Neural crest cell (in vitro differentiated cells): ENCODE data around the gene KRTAP22-1. TPM values are rescaled to one million over a fixed set of nuclear protein-coding genes. Genes with fewer than 3 reads are reported as not detected.

Source experiments
- DNase-seq: peaks from one replicate; pipeline ENCODE4 v3.0.0; 2021; ENCODE audit warnings: low read depth, mixed read lengths, low spot score
- H3K27ac Mint-ChIP-seq: one replicate; pipeline ENCODE4 v1.8.0; 2021; ENCODE audit warnings: mild to moderate bottlenecking, mixed read lengths; ENCODE audit not compliant: unreplicated experiment
- H3K27me3 Mint-ChIP-seq: 2 replicates; pipeline ENCODE4 v1.8.0; 2021; ENCODE audit warnings: low read depth, mild to moderate bottlenecking, mixed read lengths
- H3K36me3 Mint-ChIP-seq: 2 replicates; pipeline ENCODE4 v1.8.0; 2021; ENCODE audit warnings: low read depth, mild to moderate bottlenecking, mixed read lengths
- H3K4me1 Mint-ChIP-seq: 2 replicates; pipeline ENCODE4 v1.8.0; 2021; ENCODE audit warnings: mixed read lengths
- H3K4me3 Mint-ChIP-seq: one replicate; pipeline ENCODE4 v1.8.0; 2021; ENCODE audit warnings: mild to moderate bottlenecking, mixed read lengths
- H3K9me3 Mint-ChIP-seq: 2 replicates; pipeline ENCODE4 v1.8.0; 2021; ENCODE audit warnings: mixed read lengths
- total RNA-seq: library from RNA; stranded (reverse); gene quantifications from 2 replicates; pipeline ENCODE4 v1.2.1, GENCODE V29; 2021
- TF ChIP-seq, protein P1 (sequence below): fragments of 200-600 bp; sonication (generic); conservative IDR thresholded peaks from 2 replicates; pipeline ENCODE4 v1.5.0; 2021; ENCODE audit warnings: antibody characterized with exemption, mild to moderate bottlenecking

Gene KRTAP22-1
- total RNA-seq, 1 donor from 2014 or later, result not detected

GRCh38 chr21:30582870-30583269, 18.0 kb upstream of the KRTAP22-1 start:
- no peak overlapping the region for H3K27ac Mint-ChIP-seq
- H3K4me1 Mint-ChIP-seq, result peaks cover 9% of the 10 kb centered on the region
- no peak overlapping the region for H3K4me3 Mint-ChIP-seq
- H3K27me3 Mint-ChIP-seq, result no peaks in the 10 kb centered on the region
- H3K9me3 Mint-ChIP-seq, result peaks cover 6% of the 10 kb centered on the region
- TF ChIP-seq, protein P1, sequence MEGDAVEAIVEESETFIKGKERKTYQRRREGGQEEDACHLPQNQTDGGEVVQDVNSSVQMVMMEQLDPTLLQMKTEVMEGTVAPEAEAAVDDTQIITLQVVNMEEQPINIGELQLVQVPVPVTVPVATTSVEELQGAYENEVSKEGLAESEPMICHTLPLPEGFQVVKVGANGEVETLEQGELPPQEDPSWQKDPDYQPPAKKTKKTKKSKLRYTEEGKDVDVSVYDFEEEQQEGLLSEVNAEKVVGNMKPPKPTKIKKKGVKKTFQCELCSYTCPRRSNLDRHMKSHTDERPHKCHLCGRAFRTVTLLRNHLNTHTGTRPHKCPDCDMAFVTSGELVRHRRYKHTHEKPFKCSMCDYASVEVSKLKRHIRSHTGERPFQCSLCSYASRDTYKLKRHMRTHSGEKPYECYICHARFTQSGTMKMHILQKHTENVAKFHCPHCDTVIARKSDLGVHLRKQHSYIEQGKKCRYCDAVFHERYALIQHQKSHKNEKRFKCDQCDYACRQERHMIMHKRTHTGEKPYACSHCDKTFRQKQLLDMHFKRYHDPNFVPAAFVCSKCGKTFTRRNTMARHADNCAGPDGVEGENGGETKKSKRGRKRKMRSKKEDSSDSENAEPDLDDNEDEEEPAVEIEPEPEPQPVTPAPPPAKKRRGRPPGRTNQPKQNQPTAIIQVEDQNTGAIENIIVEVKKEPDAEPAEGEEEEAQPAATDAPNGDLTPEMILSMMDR, result no peak
- DNase-seq, result no peak
- H3K36me3 Mint-ChIP-seq, result no peaks in the 10 kb centered on the region

DNA sequence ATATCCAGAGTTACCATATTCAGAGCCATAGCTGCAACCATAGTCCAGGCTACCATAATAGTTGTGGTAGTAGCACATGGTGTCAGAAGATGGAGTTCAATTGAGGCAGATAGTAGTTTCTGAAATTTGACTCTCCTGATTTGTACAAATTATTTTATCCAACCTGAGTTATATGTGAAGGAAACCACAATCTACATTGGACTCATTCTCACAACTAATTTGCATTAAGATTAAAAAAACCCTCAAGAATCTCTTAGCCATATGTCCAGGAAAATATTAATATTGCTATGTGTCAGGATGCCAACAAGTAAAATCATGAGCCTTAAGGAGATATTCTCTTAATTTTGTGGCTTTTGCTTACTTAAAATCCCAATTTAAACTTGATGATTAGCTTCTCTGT, 10.6 kb upstream of the KRTAP22-1 start, which contains the start of gene KRTAP22-2:
KRTAP22-2 (minus strand) TSS at position 101 of the 400 bp plus-strand sequence.
- H3K27ac Mint-ChIP-seq, result no peak within 1 kb of the TSS
- H3K4me1 Mint-ChIP-seq, result no peaks in the 10 kb centered on the region
- H3K36me3 Mint-ChIP-seq, result no peaks in the 10 kb centered on the region

GRCh38 chr21:30592140-30592539, 8.7 kb upstream of the KRTAP22-1 start, which contains the start of gene KRTAP6-3:
Gene KRTAP6-3, plus strand, starts transcription at chr21:30592440. Its CDS starts 6 bp downstream, at chr21:30592446.
- no peaks in the 10 kb centered on the region for H3K36me3 Mint-ChIP-seq
- peaks cover 10% of the 10 kb centered on the region for H3K9me3 Mint-ChIP-seq
- DNase-seq, result no peak
- H3K4me3 Mint-ChIP-seq, result no peak within 1 kb of the TSS
- no peak within 1 kb of the TSS for H3K27ac Mint-ChIP-seq
- no peaks in the 10 kb centered on the region for H3K27me3 Mint-ChIP-seq
- TF ChIP-seq, protein P1, result no peak
- no peaks in the 10 kb centered on the region for H3K4me1 Mint-ChIP-seq

More for the DNA sequence above, 10.6 kb upstream of the KRTAP22-1 start, which contains the start of gene KRTAP22-2:
- Mint-ChIP-seq H3K4me3 (no peak within 1 kb of the TSS), H3K9me3 (peaks cover 9% of the 10 kb centered on the region), H3K27me3 (no peaks in the 10 kb centered on the region)
- DNase-seq, result no peak
- TF ChIP-seq, protein P1, result no peak

DNA sequence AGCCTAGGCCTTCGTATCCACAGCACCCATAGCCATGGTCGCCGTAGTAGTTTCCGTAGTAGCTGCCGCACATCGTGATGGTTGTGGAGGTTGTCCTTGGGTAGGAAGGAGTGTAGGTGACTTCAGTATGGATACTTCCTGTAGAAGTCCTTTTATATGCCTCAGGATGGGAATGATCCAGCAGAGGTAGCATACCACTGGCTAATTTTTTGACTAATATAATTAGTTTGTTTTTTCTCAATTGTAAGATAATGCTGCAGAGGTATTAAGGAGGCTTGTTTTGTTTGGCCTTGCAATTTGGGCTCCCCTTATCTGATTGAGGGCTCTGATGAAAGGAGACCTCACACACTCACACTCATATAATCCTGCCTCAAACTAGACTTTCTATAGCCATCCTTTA, 2.1 kb upstream of the KRTAP22-1 start, which contains the start of gene KRTAP6-2:
KRTAP6-2 (minus strand) TSS at position 101 of the 400 bp plus-strand sequence; CDS start at position 73, 28 bp downstream.
- H3K9me3 Mint-ChIP-seq, result peaks cover 19% of the 10 kb centered on the region
- H3K4me3 Mint-ChIP-seq, result no peak within 1 kb of the TSS
- TF ChIP-seq, protein P1, result no peak
- H3K27ac Mint-ChIP-seq, result no peak within 1 kb of the TSS
- H3K4me1 Mint-ChIP-seq, result no peaks in the 10 kb centered on the region
- DNase-seq, result no peak
- H3K27me3 Mint-ChIP-seq, result no peaks in the 10 kb centered on the region
- H3K36me3 Mint-ChIP-seq, result peaks cover 3% of the 10 kb centered on the region

DNA sequence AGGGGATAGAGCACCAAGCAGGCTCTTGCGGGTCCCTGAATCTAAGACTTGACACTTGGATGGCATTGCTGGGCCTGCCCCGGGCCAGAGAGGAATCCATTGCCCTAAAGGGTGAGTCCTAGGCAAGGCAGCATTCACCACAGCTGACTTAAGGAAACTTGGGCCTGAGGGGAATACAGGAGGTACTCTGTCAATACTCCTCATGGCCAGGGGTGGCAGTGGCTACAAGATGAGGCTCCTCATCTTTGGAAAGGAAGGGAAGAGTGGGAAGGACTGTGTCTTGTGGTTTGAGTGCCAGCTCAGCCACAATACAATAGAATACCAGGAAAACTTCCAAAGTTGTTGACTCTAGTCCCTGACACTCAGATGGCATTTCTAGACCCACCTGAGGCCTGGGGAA, 5.1 kb downstream of the KRTAP22-1 start:
- no peak overlapping the region for H3K4me3 Mint-ChIP-seq
- no peaks in the 10 kb centered on the region for H3K27me3 Mint-ChIP-seq
- no peak overlapping the region for H3K27ac Mint-ChIP-seq
- no peaks in the 10 kb centered on the region for H3K4me1 Mint-ChIP-seq
- H3K9me3 Mint-ChIP-seq, result peaks cover 21% of the 10 kb centered on the region
- DNase-seq, result no peak
- no peaks in the 10 kb centered on the region for H3K36me3 Mint-ChIP-seq
- TF ChIP-seq, protein P1, result no peak
